ENCODE results near the gene ZNF304. TPM values are rescaled to one million over a fixed set of nuclear protein-coding genes. Genes with fewer than 3 reads are reported as not detected.

ZNF304 gene
- total RNA-seq, 1 donor from 2014 or later = 15.7 TPM

DNA sequence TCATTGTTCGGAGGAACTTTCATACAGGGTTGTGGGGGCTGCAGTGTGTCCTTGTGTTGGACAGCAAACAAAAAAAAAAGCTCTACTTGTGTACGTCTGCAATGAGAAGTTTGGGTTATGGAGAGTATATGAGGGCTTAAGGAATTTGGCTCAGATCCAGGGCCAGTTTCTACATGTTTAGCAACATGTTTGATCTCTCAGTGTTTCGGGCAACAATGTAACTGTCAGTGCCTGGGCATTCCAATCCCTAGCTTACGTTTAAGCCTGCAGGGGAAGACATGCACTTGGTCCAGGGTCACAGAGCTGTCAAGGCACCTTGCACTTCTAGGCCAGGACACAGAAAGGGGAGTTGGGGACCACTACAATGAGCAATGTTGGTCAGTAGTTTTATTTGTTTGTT lies 16.9 kb upstream of the ZNF304 start:
- H3K36me3 Mint-ChIP-seq (ENCODE audit: low read depth, unreplicated experiment) = peaks cover 9% of the 10 kb centered on the region
- H3K27me3 Mint-ChIP-seq (ENCODE audit: unreplicated experiment) = peaks cover 1% of the 10 kb centered on the region
- H3K27ac Mint-ChIP-seq (ENCODE audit: unreplicated experiment) = no peak overlapping the region
- TF ChIP-seq, protein P1, sequence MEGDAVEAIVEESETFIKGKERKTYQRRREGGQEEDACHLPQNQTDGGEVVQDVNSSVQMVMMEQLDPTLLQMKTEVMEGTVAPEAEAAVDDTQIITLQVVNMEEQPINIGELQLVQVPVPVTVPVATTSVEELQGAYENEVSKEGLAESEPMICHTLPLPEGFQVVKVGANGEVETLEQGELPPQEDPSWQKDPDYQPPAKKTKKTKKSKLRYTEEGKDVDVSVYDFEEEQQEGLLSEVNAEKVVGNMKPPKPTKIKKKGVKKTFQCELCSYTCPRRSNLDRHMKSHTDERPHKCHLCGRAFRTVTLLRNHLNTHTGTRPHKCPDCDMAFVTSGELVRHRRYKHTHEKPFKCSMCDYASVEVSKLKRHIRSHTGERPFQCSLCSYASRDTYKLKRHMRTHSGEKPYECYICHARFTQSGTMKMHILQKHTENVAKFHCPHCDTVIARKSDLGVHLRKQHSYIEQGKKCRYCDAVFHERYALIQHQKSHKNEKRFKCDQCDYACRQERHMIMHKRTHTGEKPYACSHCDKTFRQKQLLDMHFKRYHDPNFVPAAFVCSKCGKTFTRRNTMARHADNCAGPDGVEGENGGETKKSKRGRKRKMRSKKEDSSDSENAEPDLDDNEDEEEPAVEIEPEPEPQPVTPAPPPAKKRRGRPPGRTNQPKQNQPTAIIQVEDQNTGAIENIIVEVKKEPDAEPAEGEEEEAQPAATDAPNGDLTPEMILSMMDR (IDR thresholded peaks at IDR 0.05; ENCODE audit: unreplicated experiment) = no peak
- no peak for DNase-seq (ENCODE audit: low spot score)
- H3K9me3 Mint-ChIP-seq (ENCODE audit: unreplicated experiment) = no peaks in the 10 kb centered on the region
- no peak overlapping the region for H3K4me3 Mint-ChIP-seq (ENCODE audit: unreplicated experiment)
- no peaks in the 10 kb centered on the region for H3K4me1 Mint-ChIP-seq (ENCODE audit: unreplicated experiment)

DNA sequence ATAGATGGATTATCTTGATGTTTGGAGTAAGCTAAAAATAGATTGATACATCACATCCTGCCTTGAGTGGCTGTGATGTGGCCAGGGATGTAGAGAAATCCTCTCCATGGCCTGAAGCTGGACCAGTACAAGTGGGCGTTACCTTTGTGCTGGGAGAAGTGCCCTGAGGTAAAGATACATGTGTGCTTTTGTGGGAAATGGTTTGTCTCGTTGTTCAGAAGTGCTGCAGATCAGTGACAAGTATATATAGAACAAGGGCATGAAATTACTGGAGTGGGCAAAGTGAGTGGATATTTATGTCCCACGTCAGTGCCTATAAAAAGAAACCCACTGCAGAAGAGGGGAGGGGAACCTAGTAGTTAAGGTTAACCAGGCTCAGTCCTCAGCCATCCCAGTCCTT lies 12.2 kb upstream of the ZNF304 start:
- Mint-ChIP-seq H3K27ac (ENCODE audit: unreplicated experiment) (no peak overlapping the region), H3K4me3 (ENCODE audit: unreplicated experiment) (no peak overlapping the region), H3K27me3 (ENCODE audit: unreplicated experiment) (peaks cover 3% of the 10 kb centered on the region), H3K36me3 (ENCODE audit: low read depth, unreplicated experiment) (no peaks in the 10 kb centered on the region), H3K4me1 (ENCODE audit: unreplicated experiment) (no peaks in the 10 kb centered on the region), H3K9me3 (ENCODE audit: unreplicated experiment) (no peaks in the 10 kb centered on the region)
- TF ChIP-seq, protein P1 (IDR thresholded peaks at IDR 0.05; ENCODE audit: unreplicated experiment) = no peak
- DNase-seq (ENCODE audit: low spot score) = no peak

DNA sequence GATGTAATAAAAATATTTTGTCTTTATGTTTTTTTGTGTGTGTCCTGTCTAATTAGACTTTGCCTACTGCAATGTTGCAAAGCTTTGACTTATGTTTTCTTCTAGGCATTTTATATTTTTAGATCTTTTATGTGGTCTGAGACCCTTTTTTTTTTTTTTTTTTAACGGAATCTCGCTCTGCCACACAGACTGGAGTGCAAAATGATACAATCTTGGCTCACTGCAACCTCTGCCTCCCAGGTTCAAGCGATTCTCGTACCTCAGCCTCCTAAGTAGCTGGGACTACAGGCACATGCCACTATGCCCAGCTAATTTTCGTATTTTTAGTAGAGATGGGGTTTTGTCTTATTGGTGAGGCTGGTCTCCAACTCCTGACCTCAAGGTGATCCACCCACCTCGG lies 8.5 kb upstream of the ZNF304 start:
- H3K4me3 Mint-ChIP-seq (ENCODE audit: unreplicated experiment) = no peak overlapping the region
- peaks cover 7% of the 10 kb centered on the region for H3K27me3 Mint-ChIP-seq (ENCODE audit: unreplicated experiment)
- TF ChIP-seq, protein P1 (IDR thresholded peaks at IDR 0.05; ENCODE audit: unreplicated experiment) = no peak
- no peaks in the 10 kb centered on the region for H3K4me1 Mint-ChIP-seq (ENCODE audit: unreplicated experiment)
- no peak overlapping the region for H3K27ac Mint-ChIP-seq (ENCODE audit: unreplicated experiment)
- no peaks in the 10 kb centered on the region for H3K36me3 Mint-ChIP-seq (ENCODE audit: low read depth, unreplicated experiment)
- H3K9me3 Mint-ChIP-seq (ENCODE audit: unreplicated experiment) = no peaks in the 10 kb centered on the region
- DNase-seq (ENCODE audit: low spot score) = no peak

DNA sequence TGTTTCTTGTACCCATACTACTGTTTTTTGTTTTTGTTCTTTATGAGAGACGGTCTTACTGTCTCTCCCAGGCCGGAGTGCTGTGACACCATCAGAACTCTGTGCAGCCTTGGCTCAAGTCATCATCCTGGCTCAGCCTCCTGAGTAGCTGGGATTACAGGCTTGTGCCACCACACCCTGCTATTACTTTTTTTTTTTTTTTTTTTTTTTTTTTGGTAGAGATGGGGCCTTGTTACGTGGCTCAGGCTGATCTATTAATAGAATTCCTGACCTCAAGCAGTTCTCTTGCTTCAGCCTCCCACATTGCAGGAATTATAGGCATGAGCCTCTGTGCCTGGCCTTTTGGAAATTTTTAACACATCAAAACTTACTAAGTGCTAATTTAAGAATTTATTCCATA lies 2.9 kb upstream of the ZNF304 start:
- peaks cover 18% of the 10 kb centered on the region for H3K36me3 Mint-ChIP-seq (ENCODE audit: low read depth, unreplicated experiment)
- H3K27me3 Mint-ChIP-seq (ENCODE audit: unreplicated experiment) = peaks cover 9% of the 10 kb centered on the region
- no peak for DNase-seq (ENCODE audit: low spot score)
- no peaks in the 10 kb centered on the region for H3K9me3 Mint-ChIP-seq (ENCODE audit: unreplicated experiment)
- H3K4me3 Mint-ChIP-seq (ENCODE audit: unreplicated experiment) = no peak overlapping the region
- TF ChIP-seq, protein P1 (IDR thresholded peaks at IDR 0.05; ENCODE audit: unreplicated experiment) = no peak
- H3K27ac Mint-ChIP-seq (ENCODE audit: unreplicated experiment) = no peak overlapping the region
- peaks cover 24% of the 10 kb centered on the region for H3K4me1 Mint-ChIP-seq (ENCODE audit: unreplicated experiment)

DNA sequence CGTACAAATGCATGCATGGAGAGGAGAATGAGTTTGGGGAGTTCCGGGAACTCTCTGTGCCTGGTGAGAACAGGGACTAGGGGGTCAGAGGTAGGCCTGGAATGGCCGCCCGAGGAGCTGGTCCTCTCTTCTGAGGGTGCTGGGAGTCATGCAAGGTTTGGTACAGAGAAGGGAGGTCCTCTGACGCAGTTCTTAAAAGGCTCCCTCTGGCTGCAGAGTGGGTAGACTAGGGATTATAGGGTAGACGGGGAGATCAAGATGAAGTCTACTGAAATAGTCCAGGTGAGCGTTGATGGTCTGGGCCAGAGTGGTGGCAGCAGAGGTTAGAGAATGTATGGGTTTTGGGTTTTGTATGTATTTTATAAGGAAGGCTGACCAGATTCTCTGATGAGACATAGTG lies 796 bp downstream of the ZNF304 start:
- no peak for DNase-seq (ENCODE audit: low spot score)
- TF ChIP-seq, protein P1 (IDR thresholded peaks at IDR 0.05; ENCODE audit: unreplicated experiment) = no peak
- Mint-ChIP-seq H3K9me3 (ENCODE audit: unreplicated experiment) (no peaks in the 10 kb centered on the region), H3K27me3 (ENCODE audit: unreplicated experiment) (peaks cover 4% of the 10 kb centered on the region), H3K4me1 (ENCODE audit: unreplicated experiment) (peaks cover 29% of the 10 kb centered on the region), H3K4me3 (ENCODE audit: unreplicated experiment) (peak overlapping the region; percentile 99), H3K36me3 (ENCODE audit: low read depth, unreplicated experiment) (peaks cover 44% of the 10 kb centered on the region), H3K27ac (ENCODE audit: unreplicated experiment) (peak overlapping the region; percentile 91)

Measured in endothelial cell (in vitro differentiated cells).